Keratinocyte (primary cell): ENCODE measurements around the gene IL6R. TPM values are rescaled to one million over a fixed set of nuclear protein-coding genes. Genes with fewer than 3 reads are reported as not detected.

Source experiments
- DNase-seq: peaks from one replicate; pipeline ENCODE4 v3.0.0-alpha.2; 2011; ENCODE audit warnings: low read depth, missing footprints, low spot score
- FAIRE-seq: peaks from 2 replicates; lab custom pipeline; 2011; peaks lifted over from hg19 to GRCh38; lab: Jason Lieb, UNC
- H2AFZ ChIP-seq: 2 replicates; pipeline ENCODE4 v1.6.0; 2012; ENCODE audit warnings: low read length, control low read depth, inconsistent platforms; ENCODE audit not compliant: control insufficient read depth
- H3K27ac ChIP-seq: 2 replicates; pipeline ENCODE4 v1.5.1; 2011; ENCODE audit warnings: low read length; ENCODE audit not compliant: control insufficient read depth, insufficient read depth
- H3K27me3 ChIP-seq: 3 replicates; pipeline ENCODE4 v1.6.0; 2011; ENCODE audit warnings: low read length; ENCODE audit not compliant: control insufficient read depth, insufficient read depth; ENCODE audit errors: extremely low read depth
- H3K36me3 ChIP-seq, 2 experiments: 2 replicates in 1 of 2; 3 replicates in 1 of 2; pipeline ENCODE4 v1.5.1; 2011; ENCODE audit warnings: low read length in 2 of 2, mild to moderate bottlenecking in 1 of 2; ENCODE audit not compliant: control insufficient read depth in 2 of 2, insufficient read depth in 2 of 2; ENCODE audit errors: extremely low read depth in 1 of 2
- H3K4me1 ChIP-seq: 3 replicates; pipeline ENCODE4 v1.5.1; 2011; ENCODE audit warnings: low read length; ENCODE audit not compliant: control insufficient read depth, insufficient read depth; ENCODE audit errors: extremely low read depth
- H3K4me2 ChIP-seq: 3 replicates; pipeline ENCODE4 v1.6.0; 2011; ENCODE audit warnings: low read depth, low read length; ENCODE audit not compliant: control insufficient read depth, insufficient read depth; ENCODE audit errors: extremely low read depth
- H3K4me3 ChIP-seq, 3 experiments: fragments of 200-600 bp in 1 of 3; sonication (generic) in 1 of 3; 2 replicates in 2 of 3; 3 replicates in 1 of 3; pipeline ENCODE4 v1.5.1; 2011 to 2016; ENCODE audit warnings: low read length in 3 of 3, mild to moderate bottlenecking in 3 of 3, control low read depth in 2 of 3, inconsistent platforms in 1 of 3, low read depth in 1 of 3, mixed read lengths in 1 of 3, mixed run types in 1 of 3, moderate library complexity in 1 of 3; ENCODE audit not compliant: control insufficient read depth in 2 of 3, insufficient read depth in 2 of 3; ENCODE audit errors: extremely low read depth in 1 of 3
- H3K79me2 ChIP-seq: 2 replicates; pipeline ENCODE4 v1.6.0; 2012; ENCODE audit warnings: low read length; ENCODE audit not compliant: control insufficient read depth, insufficient read depth
- H3K9ac ChIP-seq: 3 replicates; pipeline ENCODE4 v1.6.0; 2011; ENCODE audit warnings: low read length; ENCODE audit not compliant: control insufficient read depth, insufficient read depth; ENCODE audit errors: extremely low read depth
- H3K9me1 ChIP-seq: 3 replicates; pipeline ENCODE4 v1.6.0; 2011; ENCODE audit warnings: low read length; ENCODE audit not compliant: control insufficient read depth, insufficient read depth; ENCODE audit errors: extremely low read depth
- H3K9me3 ChIP-seq: 2 replicates; pipeline ENCODE4 v1.5.1; 2012; ENCODE audit warnings: low read depth, low read length; ENCODE audit not compliant: control insufficient read depth
- H4K20me1 ChIP-seq: 3 replicates; pipeline ENCODE4 v1.6.0; 2011; ENCODE audit warnings: low read length; ENCODE audit not compliant: control insufficient read depth, insufficient read depth; ENCODE audit errors: extremely low read depth
- EZH2 ChIP-seq: IDR thresholded peaks from one replicate; pipeline ENCODE4 v1.6.1; 2012; ENCODE audit warnings: inconsistent platforms, mild to moderate bottlenecking, low read length, moderate library complexity
- dilution Hi-C: fragments of 300-500 bp; cut with MboI; formaldehyde crosslinking; loops from one replicate; pipeline ENCODE4 v1.7.0; 2020; ENCODE audit warnings: low sequenced_read_pairs; ENCODE audit not compliant: extremely low pct_ligation_motif_present
- polyA plus RNA-seq, 5 experiments: library from polyadenylated mRNA; depleted of rRNA in 3 of 5; stranded (reverse) in 3 of 5; stranded (forward) in 1 of 5; unstranded in 1 of 5; fragments of >200 nt; gene quantifications; 1 replicate in 1 of 5; 2 replicates in 3 of 5; 3 replicates in 1 of 5; pipeline versions ENCODE4 v1.2.1 to v1.2.3, GENCODE V29; 2011 to 2012; ENCODE audit warnings: missing spikeins in 2 of 5, low read depth in 1 of 5, low replicate concordance in 1 of 5
- TF ChIP-seq, protein P1 (sequence below), 3 experiments: IDR thresholded peaks in 1 of 3; conservative IDR thresholded peaks in 1 of 3; optimal IDR thresholded peaks in 1 of 3; 2 replicates in 2 of 3; 3 replicates in 1 of 3; pipeline versions ENCODE3 to v1.5.1; 2011; ENCODE audit warnings: low read length in 3 of 3, mild to moderate bottlenecking in 3 of 3, moderate library complexity in 2 of 3, control low read depth in 1 of 3, inconsistent platforms in 1 of 3; ENCODE audit not compliant: insufficient read depth in 2 of 3; ENCODE audit errors: extremely low read depth in 1 of 3

IL6R gene
- polyA plus RNA-seq, 1 donor (not counting 4 experiments of a cell fraction or from before 2014, with no cell fraction given): 12.6 TPM

- Histone ChIP-seq H3K4me3 (no peak overlapping the region), H3K27me3 (no peaks in the 10 kb centered on the region), H3K9me3 (no peaks in the 10 kb centered on the region), H4K20me1 (no peaks in the 10 kb centered on the region), H3K36me3 (peaks cover 5 to 19% of the 10 kb centered on the region in 2 experiments), H3K9me1 (no peaks in the 10 kb centered on the region), H3K9ac (no peak overlapping the region), H3K27ac (no peak overlapping the region), H3K4me1 (peaks cover 11% of the 10 kb centered on the region), H3K4me2 (no peak overlapping the region), H3K79me2 (no peaks in the 10 kb centered on the region), H2AFZ (no peak overlapping the region)
- dilution Hi-C loops: no loop called here
- TF ChIP-seq, protein P1, sequence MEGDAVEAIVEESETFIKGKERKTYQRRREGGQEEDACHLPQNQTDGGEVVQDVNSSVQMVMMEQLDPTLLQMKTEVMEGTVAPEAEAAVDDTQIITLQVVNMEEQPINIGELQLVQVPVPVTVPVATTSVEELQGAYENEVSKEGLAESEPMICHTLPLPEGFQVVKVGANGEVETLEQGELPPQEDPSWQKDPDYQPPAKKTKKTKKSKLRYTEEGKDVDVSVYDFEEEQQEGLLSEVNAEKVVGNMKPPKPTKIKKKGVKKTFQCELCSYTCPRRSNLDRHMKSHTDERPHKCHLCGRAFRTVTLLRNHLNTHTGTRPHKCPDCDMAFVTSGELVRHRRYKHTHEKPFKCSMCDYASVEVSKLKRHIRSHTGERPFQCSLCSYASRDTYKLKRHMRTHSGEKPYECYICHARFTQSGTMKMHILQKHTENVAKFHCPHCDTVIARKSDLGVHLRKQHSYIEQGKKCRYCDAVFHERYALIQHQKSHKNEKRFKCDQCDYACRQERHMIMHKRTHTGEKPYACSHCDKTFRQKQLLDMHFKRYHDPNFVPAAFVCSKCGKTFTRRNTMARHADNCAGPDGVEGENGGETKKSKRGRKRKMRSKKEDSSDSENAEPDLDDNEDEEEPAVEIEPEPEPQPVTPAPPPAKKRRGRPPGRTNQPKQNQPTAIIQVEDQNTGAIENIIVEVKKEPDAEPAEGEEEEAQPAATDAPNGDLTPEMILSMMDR (optimal IDR thresholded peaks at IDR 0.05 in 1 of 3, IDR thresholded peaks at IDR 0.05 in 1 of 3, conservative IDR thresholded peaks at IDR 0.05 in 1 of 3; ENCODE audit: extremely low read depth in 1 of 3, insufficient read depth in 2 of 3, low read length in 3 of 3): no peak
- TF ChIP-seq EZH2: no peak
- FAIRE-seq (no peak), DNase-seq (no peak)
These were observed 51.5 kb downstream of the IL6R start for GRCh38 chr1:154456631-154457030.

GRCh38 chr1:154459080-154459479, 53.9 kb downstream of the IL6R start:
- H2AFZ ChIP-seq: no peak overlapping the region
- H3K9me1 ChIP-seq: no peaks in the 10 kb centered on the region
- FAIRE-seq (no peak), DNase-seq (no peak)
- peaks cover 3 to 15% of the 10 kb centered on the region in 2 experiments for H3K36me3 ChIP-seq
- H3K9ac ChIP-seq: no peak overlapping the region
- no peak overlapping the region for H3K4me3 ChIP-seq
- H3K4me1 ChIP-seq: peaks cover 7% of the 10 kb centered on the region
- H3K9me3 ChIP-seq: no peaks in the 10 kb centered on the region
- no peaks in the 10 kb centered on the region for H3K79me2 ChIP-seq
- no peak overlapping the region for H3K27ac ChIP-seq
- no peak overlapping the region for H3K4me2 ChIP-seq
- no peaks in the 10 kb centered on the region for H3K27me3 ChIP-seq
- TF ChIP-seq, protein P1 (optimal IDR thresholded peaks at IDR 0.05 in 1 of 3, IDR thresholded peaks at IDR 0.05 in 1 of 3, conservative IDR thresholded peaks at IDR 0.05 in 1 of 3; ENCODE audit: extremely low read depth in 1 of 3, insufficient read depth in 2 of 3, low read length in 3 of 3): no peak
- TF ChIP-seq EZH2: no peak
- no peaks in the 10 kb centered on the region for H4K20me1 ChIP-seq
- dilution Hi-C loops: no loop called here
